Measurements from ENCODE around the gene OR5B21.

OR5B21 gene

DNA sequence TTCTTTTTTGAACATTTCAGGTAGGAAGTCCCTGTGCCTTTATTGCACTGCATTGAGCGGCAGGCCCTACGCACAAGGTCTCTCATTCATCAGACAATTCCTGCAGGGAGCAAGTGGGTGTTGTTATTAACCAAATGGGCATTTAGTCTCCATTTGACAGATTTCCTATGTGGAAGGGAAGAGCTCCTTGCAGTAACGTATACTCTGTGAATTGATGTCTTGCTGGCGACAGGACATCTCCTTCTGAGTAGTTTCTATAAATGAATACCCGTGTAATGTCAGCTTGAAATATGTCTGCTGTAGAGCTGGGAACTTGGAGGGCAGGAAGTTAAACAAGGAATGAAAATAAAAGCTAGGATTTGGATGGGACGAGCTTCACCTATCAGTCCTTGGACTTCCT is 3.7 kb downstream of the OR5B21 start:
- no peak for DNase-seq (ENCODE audit: low read depth)
- TF ChIP-seq, protein P1, sequence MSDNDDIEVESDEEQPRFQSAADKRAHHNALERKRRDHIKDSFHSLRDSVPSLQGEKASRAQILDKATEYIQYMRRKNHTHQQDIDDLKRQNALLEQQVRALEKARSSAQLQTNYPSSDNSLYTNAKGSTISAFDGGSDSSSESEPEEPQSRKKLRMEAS (IDR thresholded peaks at IDR 0.05; ENCODE audit: low read depth, low read length), result no peak
- TF ChIP-seq, protein P2, sequence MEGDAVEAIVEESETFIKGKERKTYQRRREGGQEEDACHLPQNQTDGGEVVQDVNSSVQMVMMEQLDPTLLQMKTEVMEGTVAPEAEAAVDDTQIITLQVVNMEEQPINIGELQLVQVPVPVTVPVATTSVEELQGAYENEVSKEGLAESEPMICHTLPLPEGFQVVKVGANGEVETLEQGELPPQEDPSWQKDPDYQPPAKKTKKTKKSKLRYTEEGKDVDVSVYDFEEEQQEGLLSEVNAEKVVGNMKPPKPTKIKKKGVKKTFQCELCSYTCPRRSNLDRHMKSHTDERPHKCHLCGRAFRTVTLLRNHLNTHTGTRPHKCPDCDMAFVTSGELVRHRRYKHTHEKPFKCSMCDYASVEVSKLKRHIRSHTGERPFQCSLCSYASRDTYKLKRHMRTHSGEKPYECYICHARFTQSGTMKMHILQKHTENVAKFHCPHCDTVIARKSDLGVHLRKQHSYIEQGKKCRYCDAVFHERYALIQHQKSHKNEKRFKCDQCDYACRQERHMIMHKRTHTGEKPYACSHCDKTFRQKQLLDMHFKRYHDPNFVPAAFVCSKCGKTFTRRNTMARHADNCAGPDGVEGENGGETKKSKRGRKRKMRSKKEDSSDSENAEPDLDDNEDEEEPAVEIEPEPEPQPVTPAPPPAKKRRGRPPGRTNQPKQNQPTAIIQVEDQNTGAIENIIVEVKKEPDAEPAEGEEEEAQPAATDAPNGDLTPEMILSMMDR (IDR thresholded peaks at IDR 0.05; ENCODE audit: low read depth, low read length), result no peak
- TF ChIP-seq POLR2A (IDR thresholded peaks at IDR 0.05; ENCODE audit: extremely low read depth, insufficient read length) (no peak), MYC (IDR thresholded peaks at IDR 0.05; ENCODE audit: low read depth, low read length) (no peak)
- H3K4me3 ChIP-seq (ENCODE audit: low read depth, low read length), result no peak overlapping the region

GRCh38 chr11:58503361-58503856 is 4.5 kb downstream of the OR5B21 start:
- DNase-seq (ENCODE audit: low read depth), result no peak
- H3K4me3 ChIP-seq (ENCODE audit: low read depth, low read length), result no peak overlapping the region
- TF ChIP-seq, protein P2 (IDR thresholded peaks at IDR 0.05; ENCODE audit: low read depth, low read length), result no peak
- no peak for TF ChIP-seq MYC (IDR thresholded peaks at IDR 0.05; ENCODE audit: low read depth, low read length)
- TF ChIP-seq, protein P1 (IDR thresholded peaks at IDR 0.05; ENCODE audit: low read depth, low read length), result no peak
- TF ChIP-seq POLR2A (IDR thresholded peaks at IDR 0.05; ENCODE audit: extremely low read depth, insufficient read length), result no peak

DNA sequence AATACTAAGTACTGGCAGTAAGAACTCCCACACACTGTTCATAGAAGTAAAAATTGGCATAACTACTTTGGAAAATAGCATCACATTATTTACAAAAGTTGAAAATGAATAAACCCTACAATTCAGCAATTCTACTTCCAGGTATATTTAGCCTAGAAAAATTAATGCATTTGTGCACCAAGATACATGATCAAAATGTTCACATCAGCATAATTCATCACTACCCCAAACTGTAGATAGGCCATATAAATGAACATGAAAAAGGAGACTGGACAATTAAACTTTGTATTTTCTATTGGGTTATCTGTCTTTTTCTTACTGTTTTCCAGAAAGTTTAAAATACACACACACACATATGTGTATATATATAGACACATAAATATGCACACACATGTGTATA is 5.9 kb downstream of the OR5B21 start:
- no peak for DNase-seq (ENCODE audit: low read depth)
- H3K4me3 ChIP-seq (ENCODE audit: low read depth, low read length), result no peak overlapping the region
- no peak for TF ChIP-seq MYC (IDR thresholded peaks at IDR 0.05; ENCODE audit: low read depth, low read length)
- TF ChIP-seq, protein P2 (IDR thresholded peaks at IDR 0.05; ENCODE audit: low read depth, low read length), result no peak

DNA sequence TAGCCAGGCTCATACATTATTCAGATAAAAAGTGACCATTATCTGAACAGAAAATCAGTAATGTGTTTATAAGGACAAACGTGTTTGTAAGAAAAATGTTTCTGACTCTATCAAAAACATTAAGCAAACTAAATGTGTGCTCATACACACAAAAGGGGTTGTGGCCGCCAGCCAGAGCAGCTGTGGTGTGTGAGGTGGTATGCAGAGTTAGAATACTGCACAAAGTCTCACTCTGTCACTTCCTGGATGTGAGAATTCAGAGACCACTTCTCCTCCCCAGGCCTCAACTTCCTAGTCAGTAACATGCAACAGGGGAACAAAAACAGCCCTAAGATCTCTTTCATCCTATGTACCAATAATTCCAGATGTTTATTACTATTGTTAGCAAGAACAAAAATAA is 9.4 kb downstream of the OR5B21 start:
- TF ChIP-seq, protein P1 (IDR thresholded peaks at IDR 0.05; ENCODE audit: low read depth, low read length), result no peak
- TF ChIP-seq POLR2A (IDR thresholded peaks at IDR 0.05; ENCODE audit: extremely low read depth, insufficient read length) (no peak), MYC (IDR thresholded peaks at IDR 0.05; ENCODE audit: low read depth, low read length) (no peak)
- TF ChIP-seq, protein P2 (IDR thresholded peaks at IDR 0.05; ENCODE audit: low read depth, low read length), result no peak
- peak; percentile 19 for DNase-seq (ENCODE audit: low read depth)
- H3K4me3 ChIP-seq (ENCODE audit: low read depth, low read length), result no peak overlapping the region

DNA sequence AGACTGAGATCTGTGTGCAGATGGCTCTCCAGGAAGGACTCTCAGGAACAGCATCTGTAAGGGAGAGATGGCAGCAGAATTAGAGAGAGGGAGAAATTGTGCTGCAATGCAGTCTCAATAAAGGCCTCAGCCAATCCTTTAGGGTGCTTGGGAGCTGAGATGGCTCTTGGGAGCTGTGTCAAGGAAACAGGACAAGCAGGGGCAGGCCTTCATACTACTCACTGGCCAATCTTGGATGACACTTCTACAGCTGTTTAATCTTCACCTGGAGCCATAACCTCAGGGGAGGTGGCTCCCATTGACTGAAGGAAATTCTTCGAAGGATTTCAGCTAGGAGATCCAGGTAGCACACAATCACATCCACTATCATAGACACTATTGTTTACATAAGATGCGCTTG is 10.0 kb downstream of the OR5B21 start:
- no peak for DNase-seq (ENCODE audit: low read depth)
- no peak for TF ChIP-seq POLR2A (IDR thresholded peaks at IDR 0.05; ENCODE audit: extremely low read depth, insufficient read length)
- TF ChIP-seq MYC (IDR thresholded peaks at IDR 0.05; ENCODE audit: low read depth, low read length), result no peak
- TF ChIP-seq, protein P1 (IDR thresholded peaks at IDR 0.05; ENCODE audit: low read depth, low read length), result no peak
- TF ChIP-seq, protein P2 (IDR thresholded peaks at IDR 0.05; ENCODE audit: low read depth, low read length), result no peak
- H3K4me3 ChIP-seq (ENCODE audit: low read depth, low read length), result no peak overlapping the region

GRCh38 chr11:58495906-58496305 is 12.0 kb downstream of the OR5B21 start:
- H3K4me3 ChIP-seq (ENCODE audit: low read depth, low read length), result no peak overlapping the region
- TF ChIP-seq, protein P1 (IDR thresholded peaks at IDR 0.05; ENCODE audit: low read depth, low read length), result no peak
- no peak for TF ChIP-seq MYC (IDR thresholded peaks at IDR 0.05; ENCODE audit: low read depth, low read length)
- no peak for TF ChIP-seq POLR2A (IDR thresholded peaks at IDR 0.05; ENCODE audit: extremely low read depth, insufficient read length)
- TF ChIP-seq, protein P2 (IDR thresholded peaks at IDR 0.05; ENCODE audit: low read depth, low read length), result no peak
- no peak for DNase-seq (ENCODE audit: low read depth)

All from NB4 (cell line).